GM19099 (cell line): ENCODE results near the gene PRRT2.

ENCODE experiments used
- POLR2A ChIP-seq: IDR thresholded peaks from 3 replicates; pipeline ENCODE4 v1.6.1; 2011; ENCODE audit warnings: low read depth; ENCODE audit not compliant: insufficient read length; ENCODE audit errors: extremely low read depth

Gene PRRT2

GRCh38 chr16:29807426-29808218 lies 4.4 kb upstream of the PRRT2 start:
- TF ChIP-seq POLR2A: peak; percentile 54

GRCh38 chr16:29808219-29808900 lies 3.6 kb upstream of the PRRT2 start:
- peak; percentile 0 for TF ChIP-seq POLR2A

- TF ChIP-seq POLR2A: no peak
These were observed 2.8 kb upstream of the PRRT2 start for GRCh38 chr16:29809031-29809747.

- TF ChIP-seq POLR2A: no peak
These were observed 1.9 kb upstream of the PRRT2 start for GRCh38 chr16:29809850-29810698.

GRCh38 chr16:29810699-29811169 lies 1.3 kb upstream of the PRRT2 start:
- no peak for TF ChIP-seq POLR2A

- peak; percentile 12 for TF ChIP-seq POLR2A
These were observed 660 bp upstream of the PRRT2 start for GRCh38 chr16:29811170-29811895.

- TF ChIP-seq POLR2A: no peak
These were observed 1.0 kb downstream of the PRRT2 start for GRCh38 chr16:29812754-29813643.

GRCh38 chr16:29813644-29814562 lies 1.9 kb downstream of the PRRT2 start:
- no peak for TF ChIP-seq POLR2A

GRCh38 chr16:29814592-29814991 lies 2.6 kb downstream of the PRRT2 start:
- TF ChIP-seq POLR2A: no peak

GRCh38 chr16:29815032-29815721 lies 3.2 kb downstream of the PRRT2 start:
- TF ChIP-seq POLR2A: no peak
